Keratinocyte (primary cell): ENCODE results near the gene TCF7L2. TPM values are rescaled to one million over a fixed set of nuclear protein-coding genes. Genes with fewer than 3 reads are reported as not detected.

Source experiments
- DNase-seq: peaks from one replicate; pipeline ENCODE4 v3.0.0-alpha.2; 2011; ENCODE audit warnings: low read depth, missing footprints, low spot score
- FAIRE-seq: peaks from 2 replicates; lab custom pipeline; 2011; peaks lifted over from hg19 to GRCh38; lab: Jason Lieb, UNC
- H2AFZ ChIP-seq: 2 replicates; pipeline ENCODE4 v1.6.0; 2012; ENCODE audit warnings: low read length, control low read depth, inconsistent platforms; ENCODE audit not compliant: control insufficient read depth
- H3K27ac ChIP-seq: 2 replicates; pipeline ENCODE4 v1.5.1; 2011; ENCODE audit warnings: low read length; ENCODE audit not compliant: control insufficient read depth, insufficient read depth
- H3K27me3 ChIP-seq: 3 replicates; pipeline ENCODE4 v1.6.0; 2011; ENCODE audit warnings: low read length; ENCODE audit not compliant: control insufficient read depth, insufficient read depth; ENCODE audit errors: extremely low read depth
- H3K36me3 ChIP-seq, 2 experiments: 2 replicates in 1 of 2; 3 replicates in 1 of 2; pipeline ENCODE4 v1.5.1; 2011; ENCODE audit warnings: low read length in 2 of 2, mild to moderate bottlenecking in 1 of 2; ENCODE audit not compliant: control insufficient read depth in 2 of 2, insufficient read depth in 2 of 2; ENCODE audit errors: extremely low read depth in 1 of 2
- H3K4me1 ChIP-seq: 3 replicates; pipeline ENCODE4 v1.5.1; 2011; ENCODE audit warnings: low read length; ENCODE audit not compliant: control insufficient read depth, insufficient read depth; ENCODE audit errors: extremely low read depth
- H3K4me2 ChIP-seq: 3 replicates; pipeline ENCODE4 v1.6.0; 2011; ENCODE audit warnings: low read depth, low read length; ENCODE audit not compliant: control insufficient read depth, insufficient read depth; ENCODE audit errors: extremely low read depth
- H3K4me3 ChIP-seq, 3 experiments: fragments of 200-600 bp in 1 of 3; sonication (generic) in 1 of 3; 2 replicates in 2 of 3; 3 replicates in 1 of 3; pipeline ENCODE4 v1.5.1; 2011 to 2016; ENCODE audit warnings: low read length in 3 of 3, mild to moderate bottlenecking in 3 of 3, control low read depth in 2 of 3, inconsistent platforms in 1 of 3, low read depth in 1 of 3, mixed read lengths in 1 of 3, mixed run types in 1 of 3, moderate library complexity in 1 of 3; ENCODE audit not compliant: control insufficient read depth in 2 of 3, insufficient read depth in 2 of 3; ENCODE audit errors: extremely low read depth in 1 of 3
- H3K79me2 ChIP-seq: 2 replicates; pipeline ENCODE4 v1.6.0; 2012; ENCODE audit warnings: low read length; ENCODE audit not compliant: control insufficient read depth, insufficient read depth
- H3K9ac ChIP-seq: 3 replicates; pipeline ENCODE4 v1.6.0; 2011; ENCODE audit warnings: low read length; ENCODE audit not compliant: control insufficient read depth, insufficient read depth; ENCODE audit errors: extremely low read depth
- H3K9me1 ChIP-seq: 3 replicates; pipeline ENCODE4 v1.6.0; 2011; ENCODE audit warnings: low read length; ENCODE audit not compliant: control insufficient read depth, insufficient read depth; ENCODE audit errors: extremely low read depth
- H3K9me3 ChIP-seq: 2 replicates; pipeline ENCODE4 v1.5.1; 2012; ENCODE audit warnings: low read depth, low read length; ENCODE audit not compliant: control insufficient read depth
- H4K20me1 ChIP-seq: 3 replicates; pipeline ENCODE4 v1.6.0; 2011; ENCODE audit warnings: low read length; ENCODE audit not compliant: control insufficient read depth, insufficient read depth; ENCODE audit errors: extremely low read depth
- EZH2 ChIP-seq: IDR thresholded peaks from one replicate; pipeline ENCODE4 v1.6.1; 2012; ENCODE audit warnings: inconsistent platforms, mild to moderate bottlenecking, low read length, moderate library complexity
- dilution Hi-C: fragments of 300-500 bp; cut with MboI; formaldehyde crosslinking; loops from one replicate; pipeline ENCODE4 v1.7.0; 2020; ENCODE audit warnings: low sequenced_read_pairs; ENCODE audit not compliant: extremely low pct_ligation_motif_present
- polyA plus RNA-seq, 5 experiments: library from polyadenylated mRNA; depleted of rRNA in 3 of 5; stranded (reverse) in 3 of 5; stranded (forward) in 1 of 5; unstranded in 1 of 5; fragments of >200 nt; gene quantifications; 1 replicate in 1 of 5; 2 replicates in 3 of 5; 3 replicates in 1 of 5; pipeline versions ENCODE4 v1.2.1 to v1.2.3, GENCODE V29; 2011 to 2012; ENCODE audit warnings: missing spikeins in 2 of 5, low read depth in 1 of 5, low replicate concordance in 1 of 5
- TF ChIP-seq, protein P1 (sequence below), 3 experiments: IDR thresholded peaks in 1 of 3; conservative IDR thresholded peaks in 1 of 3; optimal IDR thresholded peaks in 1 of 3; 2 replicates in 2 of 3; 3 replicates in 1 of 3; pipeline versions ENCODE3 to v1.5.1; 2011; ENCODE audit warnings: low read length in 3 of 3, mild to moderate bottlenecking in 3 of 3, moderate library complexity in 2 of 3, control low read depth in 1 of 3, inconsistent platforms in 1 of 3; ENCODE audit not compliant: insufficient read depth in 2 of 3; ENCODE audit errors: extremely low read depth in 1 of 3

The TCF7L2 gene
- polyA plus RNA-seq, 1 donor (not counting 4 experiments of a cell fraction or from before 2014, with no cell fraction given): 2.5 TPM

DNA sequence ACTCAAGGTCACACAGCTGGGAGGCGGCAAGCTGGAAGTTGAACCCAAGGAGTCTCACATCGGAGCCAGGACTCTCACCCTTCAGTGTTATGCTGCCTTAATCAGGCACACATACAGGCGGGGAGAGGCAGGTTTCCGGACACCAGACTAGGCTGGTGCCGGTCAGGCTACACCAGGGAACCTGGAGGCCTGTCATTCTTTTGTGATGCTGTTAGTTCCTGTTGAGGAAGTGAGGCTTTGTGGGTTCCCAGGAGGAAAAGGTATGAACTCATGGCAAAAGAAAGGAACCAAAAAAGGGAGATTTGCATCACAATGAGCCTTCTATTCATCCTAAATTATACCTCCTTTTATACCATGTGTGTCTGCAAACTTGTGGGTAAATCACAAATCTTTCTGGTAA, 103.8 kb downstream of the TCF7L2 start:
- H3K4me2 ChIP-seq: no peak overlapping the region
- DNase-seq (no peak), FAIRE-seq (no peak)
- dilution Hi-C loops: no loop called here
- no peaks in the 10 kb centered on the region for H3K9me3 ChIP-seq
- no peak overlapping the region for H3K9ac ChIP-seq
- no peaks in the 10 kb centered on the region for H3K9me1 ChIP-seq
- no peaks in the 10 kb centered on the region for H3K27me3 ChIP-seq
- H2AFZ ChIP-seq: no peak overlapping the region
- H3K79me2 ChIP-seq: peaks cover 2% of the 10 kb centered on the region
- no peak for TF ChIP-seq EZH2
- TF ChIP-seq, protein P1, sequence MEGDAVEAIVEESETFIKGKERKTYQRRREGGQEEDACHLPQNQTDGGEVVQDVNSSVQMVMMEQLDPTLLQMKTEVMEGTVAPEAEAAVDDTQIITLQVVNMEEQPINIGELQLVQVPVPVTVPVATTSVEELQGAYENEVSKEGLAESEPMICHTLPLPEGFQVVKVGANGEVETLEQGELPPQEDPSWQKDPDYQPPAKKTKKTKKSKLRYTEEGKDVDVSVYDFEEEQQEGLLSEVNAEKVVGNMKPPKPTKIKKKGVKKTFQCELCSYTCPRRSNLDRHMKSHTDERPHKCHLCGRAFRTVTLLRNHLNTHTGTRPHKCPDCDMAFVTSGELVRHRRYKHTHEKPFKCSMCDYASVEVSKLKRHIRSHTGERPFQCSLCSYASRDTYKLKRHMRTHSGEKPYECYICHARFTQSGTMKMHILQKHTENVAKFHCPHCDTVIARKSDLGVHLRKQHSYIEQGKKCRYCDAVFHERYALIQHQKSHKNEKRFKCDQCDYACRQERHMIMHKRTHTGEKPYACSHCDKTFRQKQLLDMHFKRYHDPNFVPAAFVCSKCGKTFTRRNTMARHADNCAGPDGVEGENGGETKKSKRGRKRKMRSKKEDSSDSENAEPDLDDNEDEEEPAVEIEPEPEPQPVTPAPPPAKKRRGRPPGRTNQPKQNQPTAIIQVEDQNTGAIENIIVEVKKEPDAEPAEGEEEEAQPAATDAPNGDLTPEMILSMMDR (optimal IDR thresholded peaks at IDR 0.05 in 1 of 3, IDR thresholded peaks at IDR 0.05 in 1 of 3, conservative IDR thresholded peaks at IDR 0.05 in 1 of 3; ENCODE audit: extremely low read depth in 1 of 3, insufficient read depth in 2 of 3, low read length in 3 of 3): no peak
- no peak overlapping the region for H3K27ac ChIP-seq
- no peaks in the 10 kb centered on the region for H4K20me1 ChIP-seq
- peaks cover 0 to 2% of the 10 kb centered on the region in 2 experiments for H3K36me3 ChIP-seq
- H3K4me1 ChIP-seq: peaks cover 3% of the 10 kb centered on the region
- no peak overlapping the region for H3K4me3 ChIP-seq

DNA sequence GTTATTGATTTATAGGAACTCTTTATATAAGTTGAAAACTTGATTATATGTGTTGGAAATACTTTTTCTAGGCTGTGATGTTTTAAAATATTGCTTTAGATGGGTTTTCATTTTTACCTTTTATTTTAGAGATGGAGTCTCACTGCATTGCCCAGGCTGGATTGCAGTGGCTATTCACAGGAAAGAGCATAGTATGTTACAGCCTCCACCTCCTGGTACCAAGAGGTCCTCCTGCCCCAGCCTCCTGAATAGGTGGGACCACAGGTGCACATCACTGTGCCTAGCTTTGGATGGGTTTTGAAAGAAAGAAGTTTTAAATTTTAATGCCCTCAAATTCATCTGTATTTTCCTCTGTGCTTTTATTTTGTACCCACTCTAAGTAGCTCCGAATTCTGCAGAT, 105.4 kb downstream of the TCF7L2 start:
- FAIRE-seq: no peak
- no peak overlapping the region for H3K4me2 ChIP-seq
- no peak for TF ChIP-seq EZH2
- TF ChIP-seq, protein P1 (optimal IDR thresholded peaks at IDR 0.05 in 1 of 3, IDR thresholded peaks at IDR 0.05 in 1 of 3, conservative IDR thresholded peaks at IDR 0.05 in 1 of 3; ENCODE audit: extremely low read depth in 1 of 3, insufficient read depth in 2 of 3, low read length in 3 of 3): no peak
- dilution Hi-C loops: no loop called here
- H3K79me2 ChIP-seq: no peaks in the 10 kb centered on the region
- H3K27me3 ChIP-seq: no peaks in the 10 kb centered on the region
- H3K36me3 ChIP-seq: peaks cover 0 to 1% of the 10 kb centered on the region in 2 experiments
- no peaks in the 10 kb centered on the region for H3K9me3 ChIP-seq
- no peaks in the 10 kb centered on the region for H4K20me1 ChIP-seq
- H3K9me1 ChIP-seq: no peaks in the 10 kb centered on the region
- no peak overlapping the region for H3K27ac ChIP-seq
- H3K4me3 ChIP-seq: no peak overlapping the region
- no peak for DNase-seq
- no peak overlapping the region for H3K9ac ChIP-seq
- no peak overlapping the region for H2AFZ ChIP-seq
- peaks cover 3% of the 10 kb centered on the region for H3K4me1 ChIP-seq
